ENCODE measurements around the gene LIMS2. TPM values are rescaled to one million over a fixed set of nuclear protein-coding genes. Genes with fewer than 3 reads are reported as not detected.
A peak's percentile ranks its signal among the peaks of the same experiment; 100 is the strongest.

The LIMS2 gene, protein sequence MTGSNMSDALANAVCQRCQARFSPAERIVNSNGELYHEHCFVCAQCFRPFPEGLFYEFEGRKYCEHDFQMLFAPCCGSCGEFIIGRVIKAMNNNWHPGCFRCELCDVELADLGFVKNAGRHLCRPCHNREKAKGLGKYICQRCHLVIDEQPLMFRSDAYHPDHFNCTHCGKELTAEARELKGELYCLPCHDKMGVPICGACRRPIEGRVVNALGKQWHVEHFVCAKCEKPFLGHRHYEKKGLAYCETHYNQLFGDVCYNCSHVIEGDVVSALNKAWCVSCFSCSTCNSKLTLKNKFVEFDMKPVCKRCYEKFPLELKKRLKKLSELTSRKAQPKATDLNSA
- polyA plus RNA-seq (not detected in 3 replicates), polyA minus RNA-seq (0.06 TPM in 1 of 3 replicates, not detected in the others)
- not detected for polyA plus RNA-seq (2011; ENCODE audit: low read depth)
- polyA plus RNA-seq (2011; cell fraction: cytosol; rRNA removed), result 0.05 and 0.11 TPM in 2 replicates
- polyA plus RNA-seq (2011; cell fraction: nucleus; rRNA removed), result 0.10 and 0.39 TPM in 2 replicates
- 0.24 TPM in 1 of 2 replicates, not detected in the other for polyA plus RNA-seq (2012; ENCODE audit: low replicate concordance)
- polyA minus RNA-seq (2011; cell fraction: cytosol; rRNA and poly(A)+ RNA removed), result not detected
- not detected in 2 replicates for polyA minus RNA-seq (2011; cell fraction: nucleus; rRNA and poly(A)+ RNA removed)

DNA sequence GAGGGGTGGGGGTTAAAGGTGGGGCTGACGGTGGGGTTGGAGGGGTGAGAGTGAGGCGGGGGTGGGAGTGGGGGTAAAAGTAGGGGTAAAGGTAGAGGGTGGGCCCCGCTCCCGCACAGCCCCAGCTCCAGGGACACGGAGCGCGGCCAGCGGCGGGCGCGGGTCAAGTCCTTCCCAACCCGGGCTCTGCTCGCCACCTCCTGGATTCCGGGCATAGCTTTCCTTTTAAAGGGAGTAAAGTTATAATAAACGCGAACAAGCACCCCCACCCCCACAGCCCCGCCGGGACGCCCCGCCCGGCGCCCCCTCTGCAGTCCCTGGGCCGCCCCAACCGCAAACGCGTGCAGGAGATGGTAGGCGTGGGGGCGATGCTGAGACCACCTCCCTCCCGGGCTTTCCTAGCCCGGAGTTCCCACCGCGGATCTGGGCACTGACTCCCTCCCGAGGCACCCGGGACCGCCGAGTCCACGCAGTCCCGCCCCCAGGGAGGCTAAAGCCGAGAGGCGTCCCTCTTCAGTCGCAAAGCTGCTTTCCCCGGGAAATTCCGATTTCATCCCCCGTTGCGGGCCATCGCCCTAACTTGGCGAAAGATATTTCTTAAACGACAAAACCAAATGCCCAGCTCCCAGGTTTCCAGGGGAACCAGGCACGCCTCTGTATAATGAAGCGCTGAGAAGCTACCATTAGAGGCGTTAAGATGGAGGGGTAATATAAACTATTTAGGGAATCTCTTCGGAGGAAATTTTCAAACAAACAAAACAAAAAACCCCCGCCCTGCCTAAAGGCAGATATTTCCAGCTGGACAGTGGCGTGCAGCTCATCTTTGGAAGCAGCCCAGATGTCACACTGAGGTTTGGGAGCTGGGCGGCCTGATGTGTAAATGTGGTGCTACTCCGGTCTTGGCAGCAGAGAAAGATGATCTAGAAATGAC lies at the start of gene LIMS2:
LIMS2 (minus strand) TSS at position 200 of the 931 bp plus-strand sequence. CDS start 506 bp downstream, outside the sequence.
- Histone ChIP-seq H3K9me1 (ENCODE audit: control insufficient read depth, extremely low read depth, insufficient read depth, low read length) (no peaks in the 10 kb centered on the region), H3K36me3 (ENCODE audit: control insufficient read depth in 2 of 2, extremely low read depth in 1 of 2, insufficient read depth in 2 of 2, low read length in 2 of 2) (no peaks in the 10 kb centered on the region), H3K4me2 (ENCODE audit: control insufficient read depth, extremely low read depth, insufficient read depth, low read depth, low read length) (peak within 1 kb of the TSS; percentile 55), H3K4me3 (ENCODE audit: control insufficient read depth in 2 of 3, extremely low read depth in 1 of 3, insufficient read depth in 2 of 3, low read depth in 1 of 3, low read length in 3 of 3) (peak within 1 kb of the TSS; percentile 11 to 41 (median 27)), H3K79me2 (ENCODE audit: control insufficient read depth, insufficient read depth, low read length) (no peaks in the 10 kb centered on the region), H3K27me3 (ENCODE audit: control insufficient read depth, extremely low read depth, insufficient read depth, low read length) (peaks cover 70% of the 10 kb centered on the region), H2AFZ (ENCODE audit: control insufficient read depth, low read length) (peak within 1 kb of the TSS; percentile 38), H3K9me3 (ENCODE audit: control insufficient read depth, low read depth, low read length) (no peaks in the 10 kb centered on the region), H3K9ac (ENCODE audit: control insufficient read depth, extremely low read depth, insufficient read depth, low read length) (no peak within 1 kb of the TSS), H4K20me1 (ENCODE audit: control insufficient read depth, extremely low read depth, insufficient read depth, low read length) (no peaks in the 10 kb centered on the region), H3K27ac (ENCODE audit: control insufficient read depth, insufficient read depth, low read length) (no peak within 1 kb of the TSS), H3K4me1 (ENCODE audit: control insufficient read depth, extremely low read depth, insufficient read depth, low read length) (peaks cover 5% of the 10 kb centered on the region)
- no peak for DNase-seq (ENCODE audit: low read depth, low spot score)
- FAIRE-seq, result no peak
- peak; percentile 91 for TF ChIP-seq EZH2 (IDR thresholded peaks at IDR 0.05; ENCODE audit: low read length)
- TF ChIP-seq, protein P1, sequence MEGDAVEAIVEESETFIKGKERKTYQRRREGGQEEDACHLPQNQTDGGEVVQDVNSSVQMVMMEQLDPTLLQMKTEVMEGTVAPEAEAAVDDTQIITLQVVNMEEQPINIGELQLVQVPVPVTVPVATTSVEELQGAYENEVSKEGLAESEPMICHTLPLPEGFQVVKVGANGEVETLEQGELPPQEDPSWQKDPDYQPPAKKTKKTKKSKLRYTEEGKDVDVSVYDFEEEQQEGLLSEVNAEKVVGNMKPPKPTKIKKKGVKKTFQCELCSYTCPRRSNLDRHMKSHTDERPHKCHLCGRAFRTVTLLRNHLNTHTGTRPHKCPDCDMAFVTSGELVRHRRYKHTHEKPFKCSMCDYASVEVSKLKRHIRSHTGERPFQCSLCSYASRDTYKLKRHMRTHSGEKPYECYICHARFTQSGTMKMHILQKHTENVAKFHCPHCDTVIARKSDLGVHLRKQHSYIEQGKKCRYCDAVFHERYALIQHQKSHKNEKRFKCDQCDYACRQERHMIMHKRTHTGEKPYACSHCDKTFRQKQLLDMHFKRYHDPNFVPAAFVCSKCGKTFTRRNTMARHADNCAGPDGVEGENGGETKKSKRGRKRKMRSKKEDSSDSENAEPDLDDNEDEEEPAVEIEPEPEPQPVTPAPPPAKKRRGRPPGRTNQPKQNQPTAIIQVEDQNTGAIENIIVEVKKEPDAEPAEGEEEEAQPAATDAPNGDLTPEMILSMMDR (optimal IDR thresholded peaks at IDR 0.05 in 1 of 3, IDR thresholded peaks at IDR 0.05 in 1 of 3, conservative IDR thresholded peaks at IDR 0.05 in 1 of 3; ENCODE audit: extremely low read depth in 1 of 3, insufficient read depth in 2 of 3, low read length in 3 of 3), result peak in 2 of 3 experiments; percentile 3 to 9
- dilution Hi-C loops (cut with MboI; ENCODE audit: extremely low pct_ligation_motif_present, low sequenced_read_pairs), result loop anchor here (25.0 kb wide), 1 partner anchor 88 kb away; no protein-coding TSS in a partner anchor

DNA sequence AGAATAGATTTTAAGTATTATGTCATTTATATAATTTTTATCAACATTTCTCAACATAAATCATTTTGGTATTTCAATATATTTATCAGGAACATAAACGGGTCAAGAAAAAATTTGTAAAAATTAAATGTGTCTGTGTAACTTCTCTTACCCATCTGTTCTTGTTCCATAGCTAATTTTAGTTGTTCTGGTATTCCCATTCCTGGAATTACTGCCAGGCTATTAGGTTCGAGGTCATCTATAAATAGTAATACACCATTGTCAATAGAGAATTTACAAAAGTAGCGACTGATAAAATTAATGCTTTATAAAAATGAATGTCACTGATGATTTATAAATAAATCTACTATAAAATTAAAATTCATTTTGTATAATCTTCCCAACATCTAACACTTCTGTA lies 47.5 kb upstream of the LIMS2 start:
- FAIRE-seq, result no peak
- Histone ChIP-seq H3K27me3 (ENCODE audit: control insufficient read depth, extremely low read depth, insufficient read depth, low read length) (no peaks in the 10 kb centered on the region), H3K27ac (ENCODE audit: control insufficient read depth, insufficient read depth, low read length) (peak overlapping the region; percentile 92), H3K36me3 (ENCODE audit: control insufficient read depth in 2 of 2, extremely low read depth in 1 of 2, insufficient read depth in 2 of 2, low read length in 2 of 2) (peaks cover 9 to 17% of the 10 kb centered on the region in 2 experiments), H3K4me1 (ENCODE audit: control insufficient read depth, extremely low read depth, insufficient read depth, low read length) (peaks cover 18% of the 10 kb centered on the region), H3K4me2 (ENCODE audit: control insufficient read depth, extremely low read depth, insufficient read depth, low read depth, low read length) (no peak overlapping the region), H3K9me3 (ENCODE audit: control insufficient read depth, low read depth, low read length) (no peaks in the 10 kb centered on the region), H2AFZ (ENCODE audit: control insufficient read depth, low read length) (no peak overlapping the region), H4K20me1 (ENCODE audit: control insufficient read depth, extremely low read depth, insufficient read depth, low read length) (no peaks in the 10 kb centered on the region), H3K79me2 (ENCODE audit: control insufficient read depth, insufficient read depth, low read length) (no peaks in the 10 kb centered on the region), H3K9ac (ENCODE audit: control insufficient read depth, extremely low read depth, insufficient read depth, low read length) (no peak overlapping the region), H3K9me1 (ENCODE audit: control insufficient read depth, extremely low read depth, insufficient read depth, low read length) (no peaks in the 10 kb centered on the region), H3K4me3 (ENCODE audit: control insufficient read depth in 2 of 3, extremely low read depth in 1 of 3, insufficient read depth in 2 of 3, low read depth in 1 of 3, low read length in 3 of 3) (no peak overlapping the region)
- no peak for DNase-seq (ENCODE audit: low read depth, low spot score)
- dilution Hi-C loops (cut with MboI; ENCODE audit: extremely low pct_ligation_motif_present, low sequenced_read_pairs), result no loop called here
- TF ChIP-seq, protein P1 (optimal IDR thresholded peaks at IDR 0.05 in 1 of 3, IDR thresholded peaks at IDR 0.05 in 1 of 3, conservative IDR thresholded peaks at IDR 0.05 in 1 of 3; ENCODE audit: extremely low read depth in 1 of 3, insufficient read depth in 2 of 3, low read length in 3 of 3), result no peak
- no peak for TF ChIP-seq EZH2 (IDR thresholded peaks at IDR 0.05; ENCODE audit: low read length)
